Fibroblast of lung (primary cell): ENCODE measurements around the gene PLEKHS1. TPM values are rescaled to one million over a fixed set of nuclear protein-coding genes. Genes with fewer than 3 reads are reported as not detected.
"Not testable (repeated sequence)": the region's sequence is repeated elsewhere in the genome, so short reads cannot be mapped to it uniquely, and the experiment has no call there.

Source experiments
- DNase-seq, 2 donors: peaks; one replicate each; pipeline versions ENCODE4 v3.0.0 to v3.0.0-alpha.2; 2010; ENCODE audit warnings: low read depth in 2 of 2
- H2AFZ ChIP-seq: 2 replicates; pipeline ENCODE4 v1.5.1; 2012; ENCODE audit warnings: low read length, control low read depth, inconsistent platforms
- H3K27ac ChIP-seq: 2 replicates; pipeline ENCODE4 v1.5.1; 2011; ENCODE audit warnings: low read length, control low read depth; ENCODE audit not compliant: insufficient read depth
- H3K27me3 ChIP-seq: 2 replicates; pipeline ENCODE4 v1.5.1; 2011; ENCODE audit warnings: mild to moderate bottlenecking, low read length; ENCODE audit not compliant: control insufficient read depth, insufficient read depth
- H3K36me3 ChIP-seq: 2 replicates; pipeline ENCODE4 v1.5.1; 2011; ENCODE audit warnings: low read length; ENCODE audit not compliant: control insufficient read depth, insufficient read depth
- H3K4me1 ChIP-seq: 2 replicates; pipeline ENCODE4 v1.5.1; 2011; ENCODE audit warnings: low read length; ENCODE audit not compliant: control insufficient read depth, insufficient read depth; ENCODE audit errors: extremely low read depth
- H3K4me2 ChIP-seq: 2 replicates; pipeline ENCODE4 v1.5.1; 2011; ENCODE audit warnings: low read length, control low read depth; ENCODE audit not compliant: insufficient read depth; ENCODE audit errors: extremely low read depth
- H3K4me3 ChIP-seq, 4 experiments: fragments of 200-600 bp in 1 of 4; sonication (generic) in 1 of 4; replicated peaks in 1 of 4; 2 replicates each; pipeline ENCODE4 v1.5.1; 2011 to 2016; ENCODE audit warnings: low read length in 4 of 4, low read depth in 3 of 4, mild to moderate bottlenecking in 3 of 4, control low read depth in 2 of 4, inconsistent platforms in 1 of 4, mixed read lengths in 1 of 4; ENCODE audit not compliant: insufficient read depth in 1 of 4; ENCODE audit errors: control extremely low read depth in 1 of 4
- H3K79me2 ChIP-seq: 2 replicates; pipeline ENCODE4 v1.5.1; 2012; ENCODE audit warnings: mild to moderate bottlenecking, low read length, inconsistent platforms; ENCODE audit not compliant: control insufficient read depth, insufficient read depth
- H3K9ac ChIP-seq: 2 replicates; pipeline ENCODE4 v1.5.1; 2011; ENCODE audit warnings: mild to moderate bottlenecking, low read length, control low read depth; ENCODE audit not compliant: insufficient read depth
- H3K9me3 ChIP-seq: 2 replicates; pipeline ENCODE4 v1.5.1; 2012; ENCODE audit warnings: low read depth, low read length; ENCODE audit not compliant: control insufficient read depth, insufficient read depth
- H4K20me1 ChIP-seq: 2 replicates; pipeline ENCODE4 v1.5.1; 2011; ENCODE audit warnings: low read length; ENCODE audit not compliant: control insufficient read depth, insufficient read depth; ENCODE audit errors: extremely low read depth
- CTCF ChIP-seq, 2 donors: IDR thresholded peaks in 1 of 2; conservative IDR thresholded peaks in 1 of 2; 1 replicate in 1 of 2; 2 replicates in 1 of 2; pipeline ENCODE4 v1.5.1; 2011 to 2012; ENCODE audit warnings: low read length in 2 of 2, control low read depth in 1 of 2, inconsistent platforms in 1 of 2, low read depth in 1 of 2, mild to moderate bottlenecking in 1 of 2
- EZH2 ChIP-seq: IDR thresholded peaks from 2 replicates; pipeline ENCODE4 v1.5.1; 2012; ENCODE audit warnings: low read length, control low read depth, mild to moderate bottlenecking; ENCODE audit errors: missing control alignments
- polyA plus RNA-seq, 2 donors: library from polyadenylated mRNA; depleted of rRNA in 1 of 2; stranded (reverse) in 1 of 2; unstranded in 1 of 2; fragments of >200 nt; gene quantifications; 2 replicates each; pipeline ENCODE4 v1.2.1, GENCODE V29; 2011 to 2012; ENCODE audit warnings: missing spikeins in 1 of 2
- total RNA-seq: library from RNA; depleted of rRNA; stranded (reverse); fragments of >200 nt; gene quantifications from 2 replicates; pipeline ENCODE4 v1.2.1, GENCODE V29; 2014

The PLEKHS1 gene
- total and polyA plus RNA-seq, 2 donors (not counting 1 experiment from before 2014, with no cell fraction given): not detected

- H3K79me2 ChIP-seq: no peaks in the 10 kb centered on the region
- H2AFZ ChIP-seq: no peak overlapping the region
- H4K20me1 ChIP-seq: no peaks in the 10 kb centered on the region
- no peaks in the 10 kb centered on the region for H3K27me3 ChIP-seq
- no peak overlapping the region for H3K4me3 ChIP-seq
- H3K4me1 ChIP-seq: no peaks in the 10 kb centered on the region
- H3K4me2 ChIP-seq: no peak overlapping the region
- H3K36me3 ChIP-seq: no peaks in the 10 kb centered on the region
- no peak overlapping the region for H3K9ac ChIP-seq
- no peak for DNase-seq
- H3K9me3 ChIP-seq: no peaks in the 10 kb centered on the region
- H3K27ac ChIP-seq: no peak overlapping the region
- TF ChIP-seq EZH2 (no peak), CTCF (conservative IDR thresholded peaks at IDR 0.05 in 1 of 2, IDR thresholded peaks at IDR 0.05 in 1 of 2; ENCODE audit: low read depth in 1 of 2, low read length in 2 of 2) (no peak)
These were observed 15.7 kb downstream of the PLEKHS1 start for GRCh38 chr10:113767222-113767621.

- Histone ChIP-seq H3K4me1 (no peaks in the 10 kb centered on the region), H4K20me1 (no peaks in the 10 kb centered on the region), H2AFZ (no peak overlapping the region), H3K9me3 (no peaks in the 10 kb centered on the region), H3K4me2 (no peak overlapping the region), H3K79me2 (no peaks in the 10 kb centered on the region), H3K4me3 (no peak overlapping the region), H3K27ac (no peak overlapping the region), H3K27me3 (no peaks in the 10 kb centered on the region), H3K36me3 (no peaks in the 10 kb centered on the region), H3K9ac (no peak overlapping the region)
- no peak for DNase-seq
- no peak for TF ChIP-seq CTCF (conservative IDR thresholded peaks at IDR 0.05 in 1 of 2, IDR thresholded peaks at IDR 0.05 in 1 of 2; ENCODE audit: low read depth in 1 of 2, low read length in 2 of 2)
These were observed 18.9 kb downstream of the PLEKHS1 start for GRCh38 chr10:113770346-113770745.

GRCh38 chr10:113771131-113771530 is 19.6 kb downstream of the PLEKHS1 start:
- not testable (repeated sequence) for H3K9ac ChIP-seq, H3K36me3 ChIP-seq, H2AFZ ChIP-seq, H3K27ac ChIP-seq, H3K4me2 ChIP-seq, H3K27me3 ChIP-seq, H3K4me3 ChIP-seq, H3K4me1 ChIP-seq, H3K79me2 ChIP-seq, H3K9me3 ChIP-seq, DNase-seq, H4K20me1 ChIP-seq
